HCT116 (cell line): ENCODE measurements around the gene CENPB. TPM values are rescaled to one million over a fixed set of nuclear protein-coding genes. Genes with fewer than 3 reads are reported as not detected.

Experiments
- ATAC-seq: fragments of 200-7000 bp; cut with Tn5 transposase; 2 replicates; pipeline ENCODE4 v1.9.1; 2020; ENCODE audit warnings: mild to moderate bottlenecking, moderate library complexity
- BruUV-seq: library from RNA; stranded (reverse); fragments of 400-500 nt; replicated peaks from 2 replicates; lab custom pipeline; 2021; lab: Mats Ljungman, UMichigan
- CTCF ChIA-PET: fragments of 300-600 bp; sonication (Branson Sonifier 250); formaldehyde crosslinking; loops from one replicate; lab custom pipeline; 2021; ENCODE audit warnings: antibody characterized with exemption; lab: Charles Lee
- POLR2A ChIA-PET: fragments of 300-600, 350-600 bp; sonication (Branson Sonifier 250); formaldehyde crosslinking; loops from one replicate; lab custom pipeline; 2021; ENCODE audit warnings: antibody characterized with exemption; lab: Charles Lee
- RAD21 ChIA-PET, 2 experiments: fragments of 300-600 bp; sonication (Branson Sonifier 250); formaldehyde crosslinking; loops; one replicate each; lab custom pipeline; 2023; ENCODE audit warnings: low total read pairs in 2 of 2; ENCODE audit not compliant: uncharacterized antibody in 2 of 2, unreplicated experiment in 2 of 2, low non-redundant PET in 1 of 2; lab: Charles Lee
- DNase-seq: peaks from one replicate; pipeline ENCODE4 v3.0.0-alpha.2; 2010; ENCODE audit warnings: low read depth, low spot score
- H2AFZ ChIP-seq: fragments of 200-600 bp; shearing (Covaris generic), sonication (generic); 2 replicates; pipeline ENCODE4 v1.6.1; 2017; ENCODE audit warnings: low read depth, mixed run types, mixed read lengths, antibody characterized with exemption, low read length; ENCODE audit not compliant: poor library complexity, severe bottlenecking
- H3K27ac ChIP-seq: 2 replicates; pipeline ENCODE4 v1.5.1; 2012; ENCODE audit warnings: low read depth, low read length
- H3K27me3 ChIP-seq: fragments of 200-600 bp; sonication (generic); 2 replicates; pipeline ENCODE4 v1.6.1; 2016; ENCODE audit warnings: mixed run types, low read length, mixed read lengths; ENCODE audit not compliant: insufficient read depth
- H3K36me3 ChIP-seq, 2 experiments: fragments of 200-500 bp in 1 of 2; fragments of 200-600 bp in 1 of 2; sonication (Bioruptor generic) in 1 of 2; sonication (generic) in 1 of 2; 2 replicates each; pipeline versions ENCODE4 v1.5.1 to v1.6.1; 2014 to 2016; ENCODE audit warnings: low read length in 2 of 2, inconsistent platforms in 1 of 2, mixed read lengths in 1 of 2, mixed run types in 1 of 2; ENCODE audit not compliant: insufficient read depth in 2 of 2, control insufficient read depth in 1 of 2
- H3K4me1 ChIP-seq, 2 experiments: fragments of 200-600 bp in 1 of 2; sonication (generic) in 1 of 2; 2 replicates each; pipeline versions ENCODE4 v1.5.1 to v1.6.1; 2012 to 2017; ENCODE audit warnings: low read length in 2 of 2, inconsistent platforms in 1 of 2, mild to moderate bottlenecking in 1 of 2, mixed read lengths in 1 of 2, mixed run types in 1 of 2, moderate library complexity in 1 of 2; ENCODE audit not compliant: insufficient read depth in 2 of 2, control insufficient read depth in 1 of 2
- H3K4me2 ChIP-seq: fragments of 200-600 bp; sonication (generic); 2 replicates; pipeline ENCODE4 v1.6.1; 2017; ENCODE audit warnings: mixed run types, low read length, mixed read lengths
- H3K4me3 ChIP-seq, 2 experiments: fragments of 200-600 bp in 1 of 2; sonication (generic) in 1 of 2; replicated peaks in 1 of 2; 2 replicates each; pipeline ENCODE4 v1.5.1; 2011 to 2016; ENCODE audit warnings: low read length in 2 of 2, control low read depth in 1 of 2, low read depth in 1 of 2, mild to moderate bottlenecking in 1 of 2, mixed read lengths in 1 of 2, mixed run types in 1 of 2
- H3K79me2 ChIP-seq: fragments of 200-600 bp; sonication (generic); 2 replicates; pipeline ENCODE4 v1.6.1; 2017; ENCODE audit warnings: mild to moderate bottlenecking, mixed run types, low read length, moderate library complexity, mixed read lengths; ENCODE audit not compliant: insufficient read depth
- H3K9ac ChIP-seq: fragments of 200-600 bp; sonication (generic); 2 replicates; pipeline ENCODE4 v1.6.1; 2016; ENCODE audit warnings: low read length, mixed read lengths
- H3K9me2 ChIP-seq: fragments of 200-600 bp; sonication (generic), shearing (Covaris generic); 2 replicates; pipeline ENCODE4 v1.6.1; 2017; ENCODE audit warnings: mixed run types, mild to moderate bottlenecking, moderate library complexity; ENCODE audit not compliant: insufficient read depth
- H3K9me3 ChIP-seq, 2 experiments: fragments of 200-500 bp in 1 of 2; fragments of 200-600 bp in 1 of 2; sonication (Bioruptor generic) in 1 of 2; sonication (generic) in 1 of 2; 2 replicates each; pipeline ENCODE4 v1.6.1; 2014 to 2017; ENCODE audit warnings: low read length in 2 of 2, mixed read lengths in 2 of 2, inconsistent platforms in 1 of 2, low read depth in 1 of 2, mild to moderate bottlenecking in 1 of 2, mixed run types in 1 of 2, moderate library complexity in 1 of 2; ENCODE audit not compliant: control insufficient read depth in 1 of 2, insufficient read depth in 1 of 2
- H4K20me1 ChIP-seq: fragments of 200-600 bp; sonication (generic), shearing (Covaris generic); 2 replicates; pipeline ENCODE4 v1.6.1; 2017; ENCODE audit warnings: mixed run types, mild to moderate bottlenecking, moderate library complexity; ENCODE audit not compliant: insufficient read depth
- CBX3 ChIP-seq: IDR thresholded peaks from 2 replicates; pipeline ENCODE4 v1.6.1; 2012; ENCODE audit warnings: low read depth
- EGR1 ChIP-seq: IDR thresholded peaks from 2 replicates; pipeline ENCODE4 v1.6.1; 2012; ENCODE audit warnings: low read depth
- EZH2 ChIP-seq: fragments of 200-600 bp; sonication (generic); IDR thresholded peaks from 2 replicates; pipeline ENCODE4 v1.6.1; 2017; ENCODE audit warnings: antibody characterized with exemption, mixed run types
- EZH2phosphoT487 ChIP-seq: fragments of 200-600 bp; IDR thresholded peaks from 2 replicates; pipeline ENCODE4 v1.6.1; 2018; ENCODE audit warnings: antibody characterized with exemption, borderline replicate concordance
- FOSL1 ChIP-seq: IDR thresholded peaks from 2 replicates; pipeline ENCODE4 v1.6.1; 2012; ENCODE audit warnings: low read depth
- MAX ChIP-seq: IDR thresholded peaks from 2 replicates; pipeline ENCODE4 v1.6.1; 2012
- POLR2A ChIP-seq: IDR thresholded peaks from 2 replicates; pipeline ENCODE4 v1.7.0; 2011; ENCODE audit warnings: borderline replicate concordance; ENCODE audit not compliant: insufficient read depth, insufficient read length; ENCODE audit errors: extremely low read depth
- POLR2AphosphoS5 ChIP-seq: IDR thresholded peaks from 2 replicates; pipeline ENCODE4 v1.6.1; 2011; ENCODE audit warnings: mild to moderate bottlenecking, low read depth, low read length, moderate library complexity
- RAD21 ChIP-seq: IDR thresholded peaks from 2 replicates; pipeline ENCODE4 v1.6.1; 2012; ENCODE audit warnings: low read depth, mild to moderate bottlenecking
- SIN3A ChIP-seq: IDR thresholded peaks from 2 replicates; pipeline ENCODE4 v1.6.1; 2012; ENCODE audit warnings: low read depth
- SP1 ChIP-seq: IDR thresholded peaks from 2 replicates; pipeline ENCODE4 v1.6.1; 2012; ENCODE audit warnings: low read depth
- SRF ChIP-seq: IDR thresholded peaks from 2 replicates; pipeline ENCODE4 v1.6.1; 2012; ENCODE audit warnings: low read depth
- TCF7L2 ChIP-seq: IDR thresholded peaks from 2 replicates; pipeline ENCODE4 v1.7.0; 2011; ENCODE audit warnings: borderline replicate concordance, inconsistent platforms; ENCODE audit not compliant: insufficient read depth, insufficient read length; ENCODE audit errors: extremely low read depth
- YY1 ChIP-seq: IDR thresholded peaks from 2 replicates; pipeline ENCODE4 v1.6.1; 2011; ENCODE audit warnings: low read length, low read depth, moderate library complexity, mild to moderate bottlenecking; ENCODE audit not compliant: insufficient replicate concordance; ENCODE audit errors: extremely low read depth
- ZBTB33 ChIP-seq: IDR thresholded peaks from 2 replicates; pipeline ENCODE4 v1.6.1; 2011; ENCODE audit warnings: mild to moderate bottlenecking, low read length, moderate library complexity; ENCODE audit not compliant: insufficient replicate concordance; ENCODE audit errors: extremely low read depth
- ZFX ChIP-seq: fragments of 450-650 bp; IDR thresholded peaks from 2 replicates; pipeline ENCODE4 v1.6.1; 2017
- ZNF274 ChIP-seq: fragments of 200-500 bp; sonication (Bioruptor generic); IDR thresholded peaks from 2 replicates; pipeline ENCODE4 v1.6.1; 2014; ENCODE audit warnings: mild to moderate bottlenecking, low read depth, low read length, inconsistent platforms
- intact Hi-C: fragments of 100-400 bp; cut with micrococcal nuclease; formaldehyde crosslinking; loops from 2 replicates; pipeline ENCODE4 v1.10.0; 2022
- total RNA-seq: library from RNA; stranded (reverse); gene quantifications from one replicate; pipeline ENCODE4 v1.2.1, GENCODE V29; 2021; ENCODE audit not compliant: unreplicated experiment
- TF ChIP-seq, protein P1 (sequence below): IDR thresholded peaks from 2 replicates; pipeline ENCODE4 v1.6.1; 2012
- TF ChIP-seq, protein P2 (sequence below), 3 experiments: fragments of 200-600 bp in 1 of 3; sonication (generic) in 1 of 3; IDR thresholded peaks in 2 of 3; conservative IDR thresholded peaks in 1 of 3; 2 replicates each; pipeline ENCODE4 v1.5.1; 2012 to 2017; ENCODE audit warnings: low read depth in 2 of 3, low read length in 2 of 3, antibody characterized with exemption in 1 of 3, borderline replicate concordance in 1 of 3, control low read depth in 1 of 3, mild to moderate bottlenecking in 1 of 3, mixed read lengths in 1 of 3, mixed run types in 1 of 3, moderate library complexity in 1 of 3; ENCODE audit not compliant: insufficient read depth in 1 of 3

Gene CENPB
- total RNA-seq, 1 experiment from 2014 or later: 67.2 TPM

DNA sequence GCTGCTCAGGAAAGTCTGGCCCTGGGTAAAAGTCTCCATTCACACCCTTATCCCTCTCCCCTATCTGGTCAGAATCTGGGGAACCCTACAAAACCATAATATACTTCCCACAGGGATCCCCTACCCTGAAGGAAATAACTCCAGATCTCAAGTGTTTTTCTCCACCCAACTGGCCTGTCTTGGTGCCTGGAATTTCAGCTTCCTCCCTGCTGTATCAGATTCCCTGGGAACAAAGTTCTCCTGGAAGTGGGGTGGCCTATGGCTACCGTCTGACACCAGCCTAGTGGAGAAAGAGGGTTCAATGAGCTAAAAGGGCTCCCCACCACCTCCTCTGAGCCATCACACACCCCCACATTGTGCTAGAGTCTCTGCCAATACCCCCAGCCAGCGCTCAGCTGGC lies 39.1 kb downstream of the CENPB start:
- intact Hi-C loops: no loop called here
- no peaks in the 10 kb centered on the region for H3K9me2 ChIP-seq
- CTCF ChIA-PET: interaction anchor here (0.7 to 3.8 kb wide), 2 partner anchors 14 to 20 kb away, joined by 3 to 9 read pairs; partner anchors contain the start of gene ADISSP
- no peak for TF ChIP-seq EZH2phosphoT487
- TF ChIP-seq RAD21: no peak
- TF ChIP-seq SP1: no peak
- TF ChIP-seq ZNF274: no peak
- TF ChIP-seq EZH2: no peak
- no peak for TF ChIP-seq FOSL1
- no peak for TF ChIP-seq EGR1
- TF ChIP-seq, protein P1, sequence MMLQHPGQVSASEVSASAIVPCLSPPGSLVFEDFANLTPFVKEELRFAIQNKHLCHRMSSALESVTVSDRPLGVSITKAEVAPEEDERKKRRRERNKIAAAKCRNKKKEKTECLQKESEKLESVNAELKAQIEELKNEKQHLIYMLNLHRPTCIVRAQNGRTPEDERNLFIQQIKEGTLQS: no peak
- no peak for TF ChIP-seq YY1
- TF ChIP-seq SIN3A: no peak
- TF ChIP-seq, protein P2, sequence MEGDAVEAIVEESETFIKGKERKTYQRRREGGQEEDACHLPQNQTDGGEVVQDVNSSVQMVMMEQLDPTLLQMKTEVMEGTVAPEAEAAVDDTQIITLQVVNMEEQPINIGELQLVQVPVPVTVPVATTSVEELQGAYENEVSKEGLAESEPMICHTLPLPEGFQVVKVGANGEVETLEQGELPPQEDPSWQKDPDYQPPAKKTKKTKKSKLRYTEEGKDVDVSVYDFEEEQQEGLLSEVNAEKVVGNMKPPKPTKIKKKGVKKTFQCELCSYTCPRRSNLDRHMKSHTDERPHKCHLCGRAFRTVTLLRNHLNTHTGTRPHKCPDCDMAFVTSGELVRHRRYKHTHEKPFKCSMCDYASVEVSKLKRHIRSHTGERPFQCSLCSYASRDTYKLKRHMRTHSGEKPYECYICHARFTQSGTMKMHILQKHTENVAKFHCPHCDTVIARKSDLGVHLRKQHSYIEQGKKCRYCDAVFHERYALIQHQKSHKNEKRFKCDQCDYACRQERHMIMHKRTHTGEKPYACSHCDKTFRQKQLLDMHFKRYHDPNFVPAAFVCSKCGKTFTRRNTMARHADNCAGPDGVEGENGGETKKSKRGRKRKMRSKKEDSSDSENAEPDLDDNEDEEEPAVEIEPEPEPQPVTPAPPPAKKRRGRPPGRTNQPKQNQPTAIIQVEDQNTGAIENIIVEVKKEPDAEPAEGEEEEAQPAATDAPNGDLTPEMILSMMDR (IDR thresholded peaks at IDR 0.05 in 2 of 3, conservative IDR thresholded peaks at IDR 0.05 in 1 of 3; ENCODE audit: borderline replicate concordance in 1 of 3, insufficient read depth in 1 of 3, low read depth in 2 of 3, low read length in 2 of 3): no peak
- no peak for TF ChIP-seq TCF7L2
- TF ChIP-seq SRF: no peak
- no peak for TF ChIP-seq ZFX
- no peak for TF ChIP-seq ZBTB33
- no peak for TF ChIP-seq CBX3
- no peak for TF ChIP-seq MAX
- no peak for TF ChIP-seq POLR2A
- TF ChIP-seq POLR2AphosphoS5: no peak
- no peak overlapping the region for H3K9ac ChIP-seq
- H3K9me3 ChIP-seq: no peaks in the 10 kb centered on the region
- no peak for DNase-seq
- peaks cover 9 to 23% of the 10 kb centered on the region in 2 experiments for H3K4me1 ChIP-seq
- no peaks in the 10 kb centered on the region for H3K79me2 ChIP-seq
- no peaks in the 10 kb centered on the region for H3K27me3 ChIP-seq
- H3K4me3 ChIP-seq: no peak overlapping the region
- H4K20me1 ChIP-seq: no peaks in the 10 kb centered on the region
- no peak overlapping the region for H3K27ac ChIP-seq
- no peak for ATAC-seq
- RAD21 ChIA-PET: no interaction called here
- no peak overlapping the region for H3K4me2 ChIP-seq
- BruUV-seq: no TSS peak
- peaks cover 0 to 4% of the 10 kb centered on the region in 2 experiments; a peak in 2 of 4 replicates for H3K36me3 ChIP-seq
- POLR2A ChIA-PET: no interaction called here
- H2AFZ ChIP-seq: no peak overlapping the region
